ENCODE measurements around the gene APLN. TPM values are rescaled to one million over a fixed set of nuclear protein-coding genes. Genes with fewer than 3 reads are reported as not detected.

APLN gene
- total RNA-seq, 1 experiment from 2014 or later, result not detected

DNA sequence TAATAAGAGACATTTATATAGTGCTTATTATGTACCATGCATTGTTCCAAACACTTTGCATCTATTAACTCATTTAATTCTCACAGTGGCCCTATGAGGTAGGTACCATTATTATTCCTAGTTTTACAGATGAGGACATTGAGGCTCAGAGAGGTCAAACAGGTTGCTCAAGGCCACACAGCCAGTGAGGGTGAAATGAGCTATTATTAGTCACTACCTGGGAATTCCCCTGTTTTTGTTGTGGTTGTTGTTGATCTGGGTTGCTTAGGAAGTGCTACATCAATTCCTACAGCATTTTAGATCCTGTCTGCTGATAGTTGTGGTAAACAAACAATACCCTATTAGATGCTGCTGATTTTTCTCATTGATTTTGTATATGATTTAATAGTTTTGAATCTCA lies 41.2 kb downstream of the APLN start:
- in situ Hi-C loops (cut with HindIII; ENCODE audit: low sequenced_read_pairs), result no loop called here
- no peak for DNase-seq (ENCODE audit: low spot score)

- in situ Hi-C loops (cut with HindIII; ENCODE audit: low sequenced_read_pairs), result no loop called here
- no peak for DNase-seq (ENCODE audit: low spot score)
Observed at GRCh38 chrX:129612396-129612795, 42.4 kb downstream of the APLN start.

- no peak for DNase-seq (ENCODE audit: low spot score)
- in situ Hi-C loops (cut with HindIII; ENCODE audit: low sequenced_read_pairs), result no loop called here
Observed at GRCh38 chrX:129609395-129609794, 45.4 kb downstream of the APLN start.

GRCh38 chrX:129608496-129608895 lies 46.3 kb downstream of the APLN start:
- in situ Hi-C loops (cut with HindIII; ENCODE audit: low sequenced_read_pairs), result no loop called here
- no peak for DNase-seq (ENCODE audit: low spot score)

GRCh38 chrX:129606918-129607317 lies 47.8 kb downstream of the APLN start:
- in situ Hi-C loops (cut with HindIII; ENCODE audit: low sequenced_read_pairs), result no loop called here
- peak; percentile 57 for DNase-seq (ENCODE audit: low spot score)

DNA sequence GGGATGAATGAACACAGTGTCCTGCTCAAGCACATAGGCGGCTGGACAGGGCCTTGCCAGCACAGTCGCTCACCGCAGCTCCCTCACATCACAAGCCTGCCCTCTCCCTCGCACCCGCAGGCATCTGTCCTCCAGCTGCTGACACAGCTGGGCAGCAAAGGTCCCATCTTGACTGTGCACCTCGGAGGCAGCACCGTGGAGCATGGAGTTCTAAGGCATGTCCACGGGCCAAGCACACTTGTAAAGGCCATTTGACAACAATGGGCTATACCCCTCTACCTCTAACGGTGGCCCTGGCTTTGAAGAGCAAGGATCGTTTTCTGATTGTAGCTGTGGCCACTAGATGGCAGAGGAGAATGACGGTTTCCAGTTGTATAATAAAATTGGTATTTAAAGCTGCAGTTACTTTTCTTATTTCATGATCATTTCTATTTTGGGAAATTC lies 53.8 kb downstream of the APLN start:
- in situ Hi-C loops (cut with HindIII; ENCODE audit: low sequenced_read_pairs), result no loop called here
- DNase-seq (ENCODE audit: low spot score), result peak; percentile 17

GRCh38 chrX:129599996-129600395 lies 54.8 kb downstream of the APLN start:
- DNase-seq (ENCODE audit: low spot score), result no peak
- in situ Hi-C loops (cut with HindIII; ENCODE audit: low sequenced_read_pairs), result no loop called here

GRCh38 chrX:129599499-129599898 lies 55.3 kb downstream of the APLN start:
- in situ Hi-C loops (cut with HindIII; ENCODE audit: low sequenced_read_pairs), result no loop called here
- no peak for DNase-seq (ENCODE audit: low spot score)

DNA sequence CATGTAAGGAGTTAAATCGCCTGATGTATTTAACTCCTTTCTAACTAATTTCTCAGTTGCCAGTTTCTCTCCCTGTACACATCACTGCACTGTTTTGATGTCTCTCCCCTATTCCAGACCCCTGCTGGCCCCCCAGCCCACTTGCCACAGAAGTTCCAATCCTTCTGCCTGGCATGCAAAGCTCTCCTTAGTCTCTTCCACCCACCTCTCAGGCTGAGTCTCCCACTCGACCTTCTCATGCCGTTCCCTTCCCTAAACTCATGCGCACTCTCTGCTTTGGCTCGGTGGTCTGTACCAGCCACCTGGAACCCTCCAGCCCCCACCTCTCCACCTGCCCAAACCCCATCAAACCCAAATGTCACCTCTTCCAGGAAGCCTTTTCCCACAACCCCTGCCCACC lies 56.9 kb downstream of the APLN start:
- in situ Hi-C loops (cut with HindIII; ENCODE audit: low sequenced_read_pairs), result no loop called here
- DNase-seq (ENCODE audit: low spot score), result no peak

DNA sequence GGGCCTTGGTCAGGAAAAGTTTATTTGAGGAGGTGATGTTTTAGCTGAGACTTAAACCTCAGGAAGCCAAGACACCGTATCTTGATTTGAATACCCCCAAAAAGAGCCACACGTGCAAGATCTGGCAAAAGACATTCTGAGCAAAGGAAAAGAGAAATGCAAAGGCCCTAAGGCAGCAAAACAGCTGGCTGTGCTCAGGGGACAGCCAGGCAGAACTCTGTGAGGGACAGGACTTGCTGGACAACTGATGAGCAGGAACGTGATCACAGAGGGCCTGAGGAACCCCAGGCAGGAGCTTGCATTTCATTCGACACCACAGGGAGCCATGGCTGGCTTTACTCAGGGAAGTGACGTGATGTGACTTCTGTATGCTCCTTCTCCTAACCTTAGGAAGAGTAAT lies 58.7 kb downstream of the APLN start:
- DNase-seq (ENCODE audit: low spot score), result no peak
- in situ Hi-C loops (cut with HindIII; ENCODE audit: low sequenced_read_pairs), result no loop called here

Other genes starting within 250 kb of the APLN start
- 40.2 and 60.7 TPM in 2 replicates for gene SMARCA1, start 131.5 kb downstream of the APLN start, total RNA-seq (2014; rRNA removed; shearing (Covaris generic))
- 24.2 and 35.0 TPM in 2 replicates for gene OCRL, start 114.7 kb downstream of the APLN start, total RNA-seq (2014; rRNA removed; shearing (Covaris generic))
- gene XPNPEP2, start 84.0 kb upstream of the APLN start, total RNA-seq (2014; rRNA removed; shearing (Covaris generic)), result not detected in 2 replicates
- not detected in 2 replicates for gene SASH3, start 125.0 kb upstream of the APLN start, total RNA-seq (2014; rRNA removed; shearing (Covaris generic))
- 5.0 and 6.3 TPM in 2 replicates for gene ZDHHC9, start 188.9 kb upstream of the APLN start, total RNA-seq (2014; rRNA removed; shearing (Covaris generic))

All from G401 (cell line).